Left lung (tissue), 10 donors: ENCODE results near the gene CXCL1. TPM values are rescaled to one million over a fixed set of nuclear protein-coding genes. Genes with fewer than 3 reads are reported as not detected.

ENCODE experiments used
- ATAC-seq: fragments of 200-7000 bp; cut with Tn5 transposase; one replicate; pipeline ENCODE4 v1.9.1; 2020; ENCODE audit warnings: moderate library complexity
- DNase-seq, 4 donors: peaks; one replicate each; pipeline ENCODE4 v3.0.0-alpha.2; 2013 to 2020
- H3K27ac ChIP-seq, 2 donors: fragments of 200-600 bp; sonication (generic) in 1 of 2; one replicate each; pipeline versions ENCODE4 v1.5.0 to v1.8.0; 2020 to 2021
- H3K27me3 ChIP-seq, 2 donors: fragments of 200-600 bp; sonication (generic) in 1 of 2; one replicate each; pipeline versions ENCODE4 v1.5.0 to v1.8.0; 2020 to 2021
- H3K36me3 ChIP-seq, 2 donors: fragments of 200-600 bp; sonication (generic) in 1 of 2; one replicate each; pipeline versions ENCODE4 v1.5.0 to v1.8.0; 2020 to 2021
- H3K4me1 ChIP-seq, 2 donors: fragments of 200-600 bp; one replicate each; pipeline ENCODE4 v1.8.0; 2021
- H3K4me3 ChIP-seq, 2 donors: fragments of 200-600 bp; sonication (generic) in 1 of 2; one replicate each; pipeline versions ENCODE4 v1.5.0 to v1.8.0; 2020 to 2021; ENCODE audit warnings: mild to moderate bottlenecking in 1 of 2
- H3K9me3 ChIP-seq, 2 donors: fragments of 200-600 bp; sonication (generic) in 1 of 2; one replicate each; pipeline versions ENCODE4 v1.5.0 to v1.8.0; 2020 to 2021
- CTCF ChIP-seq, 2 donors: fragments of 200-600 bp; sonication (generic) in 1 of 2; IDR thresholded peaks; one replicate each; pipeline versions ENCODE4 v1.5.0 to v1.8.0; 2021; ENCODE audit warnings: antibody characterized with exemption in 2 of 2
- intact Hi-C, 2 donors: fragments of 100-400 bp; cut with DNase I; formaldehyde crosslinking; loops; one replicate each; pipeline versions ENCODE4 v1.11.2 to v1.14.2; 2022
- polyA plus RNA-seq, 6 donors: library from polyadenylated mRNA; unstranded; fragments of 120-200 nt; gene quantifications; one replicate each; pipeline ENCODE4 v1.2.1, GENCODE V29; 2013; ENCODE audit not compliant: insufficient read length in 6 of 6
- total RNA-seq, 2 donors: library from RNA; stranded (reverse); fragmentation: NEBNext Ultra II Directional; extraction: Animal tissue kit (Norgen Biotek cat#: 25700); gene quantifications; one replicate each; pipeline ENCODE4 v1.2.1, GENCODE V29; 2021
- donor health status: DM: no; HTN: yes; CAD: no.
- donor health status: DM: no; HTN: no; CAD: no.

CXCL1 gene
- total and polyA plus RNA-seq, 8 donors: 0.83 to 39.0 (median 2.2) TPM

GRCh38 chr4:73823760-73824159 lies 45.4 kb upstream of the CXCL1 start:
- intact Hi-C loops: no loop called here
- Histone ChIP-seq H3K36me3 (no peaks in the 10 kb centered on the region), H3K4me3 (no peak overlapping the region), H3K27ac (no peak overlapping the region), H3K4me1 (peaks cover 0 to 13% of the 10 kb centered on the region in 2 donors), H3K27me3 (no peaks in the 10 kb centered on the region), H3K9me3 (peaks cover 0 to 5% of the 10 kb centered on the region in 2 donors)
- ATAC-seq (no peak), DNase-seq (no peak)
- TF ChIP-seq CTCF (IDR thresholded peaks at IDR 0.05): no peak

GRCh38 chr4:73828956-73829355 lies 40.2 kb upstream of the CXCL1 start:
- intact Hi-C loops: no loop called here
- Histone ChIP-seq H3K4me1 (peaks cover 0 to 17% of the 10 kb centered on the region in 2 donors), H3K9me3 (peaks cover 0 to 5% of the 10 kb centered on the region in 2 donors), H3K27me3 (no peaks in the 10 kb centered on the region), H3K27ac (no peak overlapping the region), H3K4me3 (no peak overlapping the region), H3K36me3 (no peaks in the 10 kb centered on the region)
- DNase-seq (no peak), ATAC-seq (no peak)
- no peak for TF ChIP-seq CTCF (IDR thresholded peaks at IDR 0.05)

GRCh38 chr4:73831569-73831968 lies 37.6 kb upstream of the CXCL1 start:
- Histone ChIP-seq H3K4me1 (peaks cover 0 to 22% of the 10 kb centered on the region in 2 donors), H3K27me3 (peaks cover under 1 to 4% of the 10 kb centered on the region in 2 donors), H3K27ac (no peak overlapping the region), H3K4me3 (no peak overlapping the region), H3K9me3 (peaks cover 0 to 5% of the 10 kb centered on the region in 2 donors), H3K36me3 (no peaks in the 10 kb centered on the region)
- ATAC-seq: no peak
- TF ChIP-seq CTCF (IDR thresholded peaks at IDR 0.05): no peak
- intact Hi-C loops: no loop called here
- DNase-seq: no peak

- Histone ChIP-seq H3K4me3 (no peak overlapping the region), H3K4me1 (peaks cover 0 to 26% of the 10 kb centered on the region in 2 donors), H3K9me3 (no peaks in the 10 kb centered on the region), H3K27ac (peak overlapping the region in 1 of 2 donors; percentile 3), H3K36me3 (no peaks in the 10 kb centered on the region), H3K27me3 (peaks cover 8 to 15% of the 10 kb centered on the region in 2 donors)
- DNase-seq (no peak), ATAC-seq (no peak)
- TF ChIP-seq CTCF (IDR thresholded peaks at IDR 0.05): no peak
- intact Hi-C loops: no loop called here
These were observed 36.4 kb upstream of the CXCL1 start for GRCh38 chr4:73832651-73833237.

- no peaks in the 10 kb centered on the region for H3K36me3 ChIP-seq
- TF ChIP-seq CTCF (IDR thresholded peaks at IDR 0.05): no peak
- DNase-seq (peak in 2 of 4 donors; percentile 37 to 89), ATAC-seq (peak; percentile 79)
- peaks cover 0 to 18% of the 10 kb centered on the region in 2 donors for H3K4me1 ChIP-seq
- peak within 1 kb of the TSS in 1 of 2 donors; percentile 81 for H3K27ac ChIP-seq
- intact Hi-C loops: no loop called here
- peaks cover 11 to 20% of the 10 kb centered on the region in 2 donors for H3K27me3 ChIP-seq
- peak within 1 kb of the TSS in 1 of 2 donors; percentile 30 for H3K4me3 ChIP-seq
- no peaks in the 10 kb centered on the region for H3K9me3 ChIP-seq
These were observed 32.6 kb upstream of the CXCL1 start, which contains the start of gene CXCL6 for GRCh38 chr4:73836373-73837279. TSS of gene CXCL6 (plus strand) at chr4:73836678. CDS start at chr4:73836751, 73 bp downstream.
